Stimulated activated CD4-positive, alpha-beta T cell treated with anti-CD3 and anti-CD28 coated beads, Interleukin-15, amount 100 ng/mL, for 1 hour (primary cell): Measurements from ENCODE around the gene NR2C1.
"Not testable (repeated sequence)": the region's sequence is repeated elsewhere in the genome, so short reads cannot be mapped to it uniquely, and the experiment has no call there.

Experiments used
- DNase-seq, 2 donors: peaks; one replicate each; pipeline ENCODE4 v3.0.0-alpha.2; 2020; ENCODE audit warnings: low read depth in 1 of 2, low spot score in 1 of 2

NR2C1 gene

GRCh38 chr12:95072900-95073697 is at the start of gene NR2C1:
NR2C1 (minus strand) TSS chr12:95073618; CDS start chr12:95067384, 6,234 bp downstream.
- DNase-seq, result peak; percentile 81 to 82

- DNase-seq, result no peak
These were observed 45.4 kb upstream of the NR2C1 start for GRCh38 chr12:95118788-95119179.

DNA sequence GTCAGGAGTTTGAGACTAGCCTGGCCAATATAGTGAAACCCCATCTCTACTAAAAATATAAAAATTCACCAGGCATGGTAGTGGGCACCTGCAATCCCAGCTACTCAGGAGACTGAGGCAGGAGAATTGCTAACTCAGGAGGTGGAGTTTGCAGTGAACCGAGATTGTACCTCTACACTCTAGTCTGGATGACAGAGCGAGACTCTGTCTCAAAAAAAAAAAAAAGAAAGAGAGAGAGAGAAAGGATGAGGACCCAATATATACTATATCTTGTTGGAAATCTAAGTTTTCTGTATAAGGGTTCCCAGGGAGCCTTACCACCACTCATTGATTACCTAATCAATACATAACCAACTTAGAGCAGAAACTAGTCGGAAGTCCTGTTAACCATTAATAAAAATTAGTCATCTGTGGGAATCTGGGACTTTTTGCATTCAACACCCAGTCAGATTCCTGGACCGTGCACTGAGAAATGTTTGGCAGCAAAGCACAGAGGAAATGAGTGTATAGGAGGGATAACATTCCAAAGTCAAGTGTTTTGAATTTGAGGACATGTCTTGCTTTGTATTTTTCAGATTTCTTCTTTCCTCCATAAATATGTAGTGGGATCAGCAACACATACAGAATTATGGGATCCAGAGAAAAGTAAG is 44.8 kb upstream of the NR2C1 start:
- DNase-seq, result no peak

- DNase-seq, result peak; percentile 10 to 22
These were observed 43.8 kb upstream of the NR2C1 start for GRCh38 chr12:95117178-95117599.

DNA sequence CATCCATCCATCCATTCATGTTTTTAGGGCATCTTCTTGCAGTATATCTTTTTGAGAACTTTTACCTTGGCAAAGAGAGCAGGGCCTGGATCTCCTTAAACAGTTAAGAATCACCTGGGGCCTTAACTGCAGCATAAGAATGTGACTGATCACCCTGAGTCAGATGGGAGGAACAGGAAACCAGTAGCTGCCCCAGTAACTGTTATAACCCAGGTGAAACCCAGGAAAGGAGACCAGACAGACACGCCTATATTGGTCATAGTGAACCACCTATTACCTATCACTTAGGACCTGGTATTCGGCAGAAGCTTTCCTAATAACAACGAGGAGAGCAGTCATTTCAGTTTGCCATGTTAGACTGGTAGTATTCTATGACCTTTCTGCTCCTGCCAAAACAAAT is 43.4 kb upstream of the NR2C1 start:
- DNase-seq, result no peak

- DNase-seq, result no peak
These were observed 42.9 kb upstream of the NR2C1 start for GRCh38 chr12:95116341-95116740.

DNA sequence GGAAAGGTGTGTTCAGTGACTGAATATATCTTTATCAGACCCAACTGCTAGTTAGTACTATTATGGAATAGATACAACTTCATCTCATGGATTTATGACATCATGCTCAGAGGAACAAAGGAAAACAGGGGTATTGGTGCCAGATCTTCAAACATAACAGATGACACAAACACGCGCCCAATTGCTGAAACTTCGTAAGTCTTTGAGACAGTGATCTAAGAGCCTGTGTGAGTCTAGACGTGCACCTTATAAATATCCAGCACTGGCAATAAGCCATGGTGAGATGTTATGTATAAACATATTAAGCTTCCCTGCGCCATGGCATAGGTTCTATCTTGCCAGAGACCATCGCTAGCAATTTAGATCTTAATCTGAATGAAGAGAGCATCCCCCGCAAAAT is 42.2 kb upstream of the NR2C1 start:
- DNase-seq, result no peak

DNA sequence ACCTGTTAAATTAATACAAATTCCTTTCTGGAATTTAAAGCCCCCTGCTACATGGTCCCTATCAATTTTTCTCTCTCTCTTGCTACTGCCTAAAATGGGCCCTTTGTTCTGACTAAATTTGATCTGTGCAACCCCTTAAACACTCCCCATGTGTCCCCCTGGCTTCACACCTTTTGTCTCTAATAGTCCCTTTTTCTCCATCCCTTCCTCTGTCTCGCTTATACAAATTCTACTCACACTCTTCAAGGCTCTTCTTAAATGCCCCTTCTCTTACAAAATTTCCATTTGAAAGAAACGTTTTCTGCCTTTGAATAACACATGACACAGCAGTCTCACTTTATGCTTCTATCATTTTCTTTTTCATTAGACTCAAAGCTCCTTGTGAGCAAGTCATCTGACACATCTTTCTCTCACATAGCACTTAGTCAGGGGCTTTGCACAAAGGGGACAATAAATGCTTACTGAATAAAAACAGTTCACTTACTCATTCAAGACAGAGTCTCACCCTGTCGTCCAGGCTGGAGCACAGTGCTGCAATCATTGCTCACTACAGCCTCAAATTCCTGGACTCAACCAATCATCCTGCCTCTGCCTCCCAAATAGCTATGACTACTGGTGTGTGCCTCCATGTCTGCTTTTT is 41.5 kb upstream of the NR2C1 start:
- no peak for DNase-seq

- no peak for DNase-seq
These were observed 33.9 kb upstream of the NR2C1 start for GRCh38 chr12:95107362-95107761.

DNA sequence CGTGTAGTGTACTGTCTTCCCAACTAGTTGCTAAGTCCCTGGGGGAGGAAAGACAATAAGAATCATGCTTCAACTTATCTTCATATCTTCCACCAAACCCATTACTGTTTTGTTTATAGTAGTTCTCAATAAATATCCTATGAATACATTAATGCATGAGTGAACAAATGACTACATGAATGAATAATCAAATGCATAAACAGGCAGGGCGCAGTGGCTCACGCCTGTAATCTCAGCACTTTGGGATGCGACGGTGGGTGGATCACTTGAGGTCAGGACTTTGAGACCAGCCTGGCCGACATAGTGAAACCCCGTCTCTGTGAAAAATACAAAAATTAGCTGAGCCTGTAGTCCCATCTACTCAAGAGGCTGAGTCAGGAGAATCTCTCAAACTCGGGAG is 32.1 kb upstream of the NR2C1 start:
- DNase-seq, result no peak

GRCh38 chr12:95104919-95105452 is 31.6 kb upstream of the NR2C1 start:
- no peak for DNase-seq

DNA sequence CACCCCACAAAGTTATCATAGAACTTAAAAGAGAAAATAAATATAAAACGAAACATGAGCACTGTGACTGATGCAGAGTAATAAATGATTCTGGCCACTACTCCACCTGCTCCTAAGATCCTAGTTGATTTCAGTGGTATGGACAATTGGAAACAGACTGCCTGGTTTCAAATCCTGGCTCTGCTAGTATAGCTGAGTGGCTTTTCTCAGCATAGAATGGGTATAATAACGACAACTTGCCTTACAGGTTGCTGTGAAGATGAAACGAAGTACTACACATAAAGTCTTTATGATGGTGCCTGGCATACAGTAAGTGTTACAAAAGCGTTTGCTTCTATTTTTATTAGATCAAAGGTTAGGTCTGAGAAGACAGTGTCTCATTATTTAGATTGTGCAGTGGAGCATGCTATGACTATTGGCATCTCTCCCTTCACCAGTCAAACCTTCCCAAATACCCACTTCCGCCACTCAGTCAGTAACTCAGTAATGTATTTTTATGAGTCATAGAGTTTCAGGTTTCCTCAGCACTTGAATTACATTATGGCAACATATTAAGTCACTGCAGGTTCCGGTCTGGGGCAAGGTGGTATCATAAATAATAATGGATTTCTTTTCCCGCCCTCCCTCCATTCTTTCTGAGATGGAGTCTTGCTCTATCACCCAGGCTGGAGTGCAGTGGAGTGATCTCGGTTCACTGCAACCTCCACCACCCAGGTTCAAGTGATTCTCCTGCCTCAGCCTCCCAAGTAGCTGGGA is 29.7 kb upstream of the NR2C1 start:
- no peak for DNase-seq

DNA sequence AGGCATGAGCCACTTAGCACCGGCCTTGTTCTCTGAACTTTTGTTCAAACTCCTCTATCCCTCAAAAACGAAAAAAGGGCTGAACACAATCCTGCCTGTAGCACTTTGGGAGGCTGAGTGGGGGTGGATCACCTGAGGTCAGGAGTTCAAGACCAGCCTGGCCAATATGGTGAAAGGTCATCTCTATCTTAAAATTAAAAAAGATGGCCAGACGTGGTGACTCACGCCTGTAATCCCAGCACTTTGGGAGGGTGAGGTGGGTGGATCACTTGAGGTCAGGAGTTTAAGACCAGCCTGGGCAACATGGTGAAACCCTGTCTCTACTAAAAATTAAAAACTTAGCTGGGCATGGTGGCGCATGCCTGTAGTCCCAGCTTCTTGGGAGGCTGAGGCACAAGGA is 28.5 kb upstream of the NR2C1 start:
- not testable (repeated sequence) for DNase-seq

- DNase-seq, result no peak
These were observed 27.1 kb upstream of the NR2C1 start for GRCh38 chr12:95100264-95101190.

DNA sequence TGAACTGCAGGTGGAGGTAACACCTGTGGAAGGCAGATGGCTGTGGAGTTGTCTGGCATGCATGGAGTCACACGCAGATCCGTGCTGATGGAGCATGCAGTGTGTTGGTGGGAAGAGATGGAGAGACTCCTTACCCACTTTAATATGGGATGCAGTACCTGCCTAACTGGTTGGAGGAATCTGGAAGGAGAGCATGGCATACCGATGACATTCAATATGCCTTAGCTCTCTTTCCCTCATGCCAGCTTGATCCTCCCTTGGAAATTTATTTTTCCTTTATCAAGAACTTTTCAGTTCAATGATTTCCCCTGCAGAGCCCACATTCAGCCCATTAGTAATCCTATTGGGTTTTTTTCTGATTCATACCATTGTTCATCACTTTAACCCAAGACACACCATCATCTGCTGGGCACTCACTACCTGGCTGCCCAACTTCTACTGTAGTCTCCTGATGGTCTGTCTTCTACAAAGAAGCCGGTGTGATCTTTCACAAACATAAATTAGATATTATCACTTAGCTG is 25.9 kb upstream of the NR2C1 start:
- DNase-seq, result no peak

DNA sequence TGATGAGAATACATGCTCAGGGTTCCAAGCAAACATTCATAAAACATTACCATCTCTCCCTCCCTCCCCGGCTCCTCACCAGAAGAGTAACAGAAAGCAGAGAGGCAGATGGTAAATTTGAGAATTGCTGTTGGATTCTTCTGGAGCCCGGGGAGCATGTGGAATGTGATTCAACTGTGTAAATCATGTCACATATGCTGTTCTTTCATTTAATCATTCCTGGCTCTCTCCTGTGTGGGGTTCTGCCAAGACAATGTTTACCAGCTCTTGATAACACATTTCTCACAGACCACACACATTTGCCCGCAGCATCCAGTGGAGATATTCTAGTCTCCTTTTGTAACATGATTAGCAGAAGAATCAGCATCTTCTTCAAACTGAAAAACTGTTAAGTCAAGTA is 23.4 kb upstream of the NR2C1 start:
- no peak for DNase-seq

- no peak for DNase-seq
These were observed 23.0 kb upstream of the NR2C1 start for GRCh38 chr12:95096378-95096777.

DNA sequence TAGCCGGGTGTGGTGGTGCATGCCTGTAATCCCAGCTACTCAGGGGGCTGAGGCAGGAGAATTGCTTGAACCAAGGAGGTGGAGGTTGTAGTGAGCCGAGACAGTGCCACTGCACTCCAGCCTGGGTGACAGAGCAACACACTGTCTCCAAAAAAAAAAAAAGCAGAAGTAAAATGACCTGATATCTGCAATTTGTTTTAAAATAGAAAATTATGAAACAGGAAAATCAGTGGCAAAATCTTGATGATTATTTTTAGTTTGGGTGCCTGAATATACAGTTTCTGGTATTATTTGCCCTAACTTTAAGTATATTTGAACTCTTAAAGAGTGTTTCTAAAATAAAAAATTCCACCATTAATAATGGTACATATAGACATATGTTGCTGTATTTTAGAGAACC is 22.4 kb upstream of the NR2C1 start:
- DNase-seq, result not testable (repeated sequence)

DNA sequence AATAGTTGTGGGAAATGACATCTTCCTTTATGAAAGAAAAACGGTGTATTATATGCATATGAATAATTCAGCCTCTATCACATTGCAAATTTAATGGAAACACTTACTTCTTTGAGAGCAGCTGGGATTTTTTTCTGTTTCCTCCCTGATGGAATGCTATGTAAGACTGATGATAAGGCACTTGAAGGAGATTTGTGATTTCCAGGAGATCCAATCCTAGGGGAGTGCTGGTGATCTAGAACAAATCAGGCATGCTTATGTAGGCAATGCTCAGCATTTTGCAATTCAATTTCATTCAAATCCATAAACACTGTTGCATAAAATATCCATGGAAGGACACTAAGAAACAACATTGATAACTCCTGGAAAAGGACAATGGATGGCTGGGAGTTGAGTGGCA is 16.0 kb upstream of the NR2C1 start:
- no peak for DNase-seq

DNA sequence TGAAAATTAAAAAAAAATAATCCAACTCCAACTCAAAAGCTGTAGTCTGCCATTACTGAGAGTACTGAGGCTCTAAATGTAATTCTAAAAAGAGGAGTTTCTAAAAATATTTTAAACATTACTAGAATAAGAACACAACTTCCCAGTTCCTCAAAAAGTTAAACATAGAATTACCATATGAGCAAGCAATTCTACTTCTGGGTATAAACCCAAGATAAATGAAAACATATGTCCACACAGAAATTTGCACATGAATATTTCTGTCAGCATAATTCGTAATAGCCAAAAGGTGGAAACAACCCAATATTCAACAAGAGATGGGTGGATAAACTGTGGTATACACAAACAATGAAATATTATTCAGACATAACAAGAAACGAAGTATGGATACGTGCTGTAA is 15.0 kb upstream of the NR2C1 start:
- no peak for DNase-seq
